Heart right ventricle (tissue), 16 donors: Measurements from ENCODE around the gene ATCAY. TPM values are rescaled to one million over a fixed set of nuclear protein-coding genes. Genes with fewer than 3 reads are reported as not detected.

Experiments
- ATAC-seq, 8 donors: fragments of 200-7000 bp; cut with Tn5 transposase; one replicate each; pipeline ENCODE4 v1.9.1; 2020; ENCODE audit warnings: mild to moderate bottlenecking in 8 of 8, moderate library complexity in 8 of 8, moderate number of reproducible peaks in 1 of 8
- DNase-seq, 2 donors: peaks; one replicate each; pipeline ENCODE4 v3.0.0-alpha.2; 2020
- H3K27ac ChIP-seq, 10 donors: fragments of 200-600 bp; sonication (generic) in 2 of 10; one replicate each; pipeline versions ENCODE4 v1.5.0 to v1.8.0; 2020 to 2022; ENCODE audit warnings: mild to moderate bottlenecking in 3 of 10
- H3K27me3 ChIP-seq, 7 donors: fragments of 200-600 bp; one replicate each; pipeline ENCODE4 v1.8.0; 2021 to 2022; ENCODE audit warnings: mild to moderate bottlenecking in 2 of 7
- H3K36me3 ChIP-seq, 9 donors: fragments of 200-600 bp; sonication (generic) in 1 of 9; one replicate each; pipeline versions ENCODE4 v1.5.0 to v1.8.0; 2020 to 2022; ENCODE audit warnings: mild to moderate bottlenecking in 2 of 9
- H3K4me1 ChIP-seq, 9 donors: fragments of 200-600 bp; sonication (generic) in 1 of 9; one replicate each; pipeline versions ENCODE4 v1.5.0 to v1.8.0; 2020 to 2022; ENCODE audit warnings: mild to moderate bottlenecking in 4 of 9
- H3K4me3 ChIP-seq, 10 donors: fragments of 200-600 bp; sonication (generic) in 2 of 10; one replicate each; pipeline versions ENCODE4 v1.5.0 to v1.8.0; 2020 to 2022; ENCODE audit warnings: mild to moderate bottlenecking in 7 of 10, moderate library complexity in 2 of 10
- H3K9me3 ChIP-seq, 11 donors: fragments of 200-600 bp in 10 of 11; sonication (generic) in 2 of 11; one replicate each; pipeline versions ENCODE4 v1.5.0 to v1.8.0; 2013 to 2022; ENCODE audit warnings: mild to moderate bottlenecking in 2 of 11, control low read depth in 1 of 11, moderate library complexity in 1 of 11
- WGBS, 2 donors: extraction: QIAGEN DNeasy Blood & Tissue Kit; methylation state at CpG; one replicate each; pipeline ENCODE4 v1.1.7; 2013; ENCODE audit warnings: inconsistent platforms in 1 of 2; 5-methylcytosine and 5-hydroxymethylcytosine counted together
- intact Hi-C, 10 donors: fragments of 100-400 bp; cut with DNase I; formaldehyde crosslinking; loops; one replicate each; pipeline versions ENCODE4 v1.11.1 to v1.14.2; 2022
- polyA plus RNA-seq, 2 donors: library from polyadenylated mRNA; stranded (reverse); fragments of 200-250 nt; gene quantifications; one replicate each; pipeline ENCODE4 v1.2.3, GENCODE V29; 2013
- total RNA-seq, 10 donors: library from RNA; stranded (reverse); fragmentation: NEBNext Ultra II Directional in 3 of 10; extraction: Animal tissue kit (Norgen Biotek cat#: 25700) in 3 of 10; gene quantifications; one replicate each; pipeline versions ENCODE4 v1.2.1 to v1.2.4, GENCODE V29; 2021 to 2023
- TF ChIP-seq, protein P1 (sequence below), 9 donors: fragments of 200-600 bp; sonication (generic) in 2 of 9; IDR thresholded peaks; one replicate each; pipeline versions ENCODE4 v1.5.0 to v1.8.0; 2021 to 2022; ENCODE audit warnings: antibody characterized with exemption in 9 of 9, mild to moderate bottlenecking in 5 of 9, moderate library complexity in 1 of 9
- donor health status: Arrhythmogenic right ventricular cardiomyopathy.
- donor health status: ischemic (EF 13 %, LVEDD 7.1; RV severe dilation, severe dysfunction).
- donor health status: healthy with polysubstance abuse.
- donor health status: DM: no; HTN: yes; CAD: no.
- donor health status: DM: no; HTN: no; CAD: no.
- donor health status: ischemic (EF 25% LVEDD 6.9; RV normal size, moderate dysfunction).
- donor health status: ischemic (EF 25% LVEDD 5.7; RV mildly dilated, moderate dysfunction).
- donor health status: healthy.
- donor health status: DM: yes; HTN: yes; CAD: no.
- donor health status: Ischemic cardiomyopathy.
- donor health status: ischemic (EF 35%, LVEDD 5.7; RV mildly dilated, moderate dysfunction).
- donor health status: nonischemic (EF 11% LVEDD 7.7; RV severe dilation, severe dysfunction).
- donor health status: DM: yes; HTN: yes; CAD: no.
- donor health status: PGD.
- donor health status: ischemic (EF 29% LVEDD 5.4; RV normal size, mild dysfunction).
- donor health status: nonischemic (EF 23%, LVEDD 6.1; RV moderate dilation, normal function).

The ATCAY gene
- total and polyA plus RNA-seq, 12 donors = not detected

DNA sequence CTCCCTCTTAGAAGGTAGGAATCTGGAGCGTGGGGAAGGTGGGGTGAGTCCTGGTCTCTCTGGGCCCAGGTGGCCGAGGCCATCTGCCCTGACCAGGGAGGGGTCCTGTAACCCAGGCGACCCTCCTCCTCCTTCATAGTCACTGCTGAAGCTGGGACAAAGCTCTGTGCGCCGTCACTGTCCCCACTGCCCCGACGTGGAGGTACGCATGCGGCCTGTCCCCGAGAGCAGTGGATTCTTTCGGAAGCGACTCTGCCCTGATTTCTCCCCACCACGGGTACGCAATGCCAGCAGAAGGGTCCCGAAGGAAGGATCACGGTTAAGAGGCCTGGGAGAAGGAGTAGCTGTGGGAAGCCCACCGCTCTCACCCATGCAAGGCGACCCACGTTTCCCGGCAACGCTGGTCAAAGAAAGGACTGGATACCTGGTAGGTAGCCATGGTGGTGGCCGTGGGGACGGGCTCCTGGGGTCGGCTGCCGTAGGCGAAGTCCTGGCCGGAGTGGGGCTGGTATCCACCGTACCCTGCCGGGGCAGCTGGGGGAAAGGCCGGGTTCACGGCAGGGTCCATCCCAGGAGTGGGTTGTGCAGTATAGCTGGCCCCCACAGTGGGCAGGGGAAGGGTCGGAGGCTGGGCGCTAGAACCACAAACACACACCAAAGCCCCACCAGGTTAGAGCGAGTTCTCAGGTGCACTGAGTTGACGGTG, 46.0 kb upstream of the ATCAY start:
- DNase-seq = no peak
- 88% methylated on average over 35 of the region's 35 CpGs for WGBS, 2 donors
- TF ChIP-seq, protein P1, sequence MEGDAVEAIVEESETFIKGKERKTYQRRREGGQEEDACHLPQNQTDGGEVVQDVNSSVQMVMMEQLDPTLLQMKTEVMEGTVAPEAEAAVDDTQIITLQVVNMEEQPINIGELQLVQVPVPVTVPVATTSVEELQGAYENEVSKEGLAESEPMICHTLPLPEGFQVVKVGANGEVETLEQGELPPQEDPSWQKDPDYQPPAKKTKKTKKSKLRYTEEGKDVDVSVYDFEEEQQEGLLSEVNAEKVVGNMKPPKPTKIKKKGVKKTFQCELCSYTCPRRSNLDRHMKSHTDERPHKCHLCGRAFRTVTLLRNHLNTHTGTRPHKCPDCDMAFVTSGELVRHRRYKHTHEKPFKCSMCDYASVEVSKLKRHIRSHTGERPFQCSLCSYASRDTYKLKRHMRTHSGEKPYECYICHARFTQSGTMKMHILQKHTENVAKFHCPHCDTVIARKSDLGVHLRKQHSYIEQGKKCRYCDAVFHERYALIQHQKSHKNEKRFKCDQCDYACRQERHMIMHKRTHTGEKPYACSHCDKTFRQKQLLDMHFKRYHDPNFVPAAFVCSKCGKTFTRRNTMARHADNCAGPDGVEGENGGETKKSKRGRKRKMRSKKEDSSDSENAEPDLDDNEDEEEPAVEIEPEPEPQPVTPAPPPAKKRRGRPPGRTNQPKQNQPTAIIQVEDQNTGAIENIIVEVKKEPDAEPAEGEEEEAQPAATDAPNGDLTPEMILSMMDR (IDR thresholded peaks at IDR 0.05) = no peak
- Histone ChIP-seq H3K27me3 (peaks cover 4 to 52% (median 38%) of the 10 kb centered on the region in 7 donors), H3K36me3 (no peaks in the 10 kb centered on the region), H3K4me3 (no peak overlapping the region), H3K27ac (no peak overlapping the region), H3K4me1 (no peaks in the 10 kb centered on the region), H3K9me3 (peaks cover 0 to 4% (median 0%) of the 10 kb centered on the region in 11 donors)
- no peak for ATAC-seq
- intact Hi-C loops = no loop called here

DNA sequence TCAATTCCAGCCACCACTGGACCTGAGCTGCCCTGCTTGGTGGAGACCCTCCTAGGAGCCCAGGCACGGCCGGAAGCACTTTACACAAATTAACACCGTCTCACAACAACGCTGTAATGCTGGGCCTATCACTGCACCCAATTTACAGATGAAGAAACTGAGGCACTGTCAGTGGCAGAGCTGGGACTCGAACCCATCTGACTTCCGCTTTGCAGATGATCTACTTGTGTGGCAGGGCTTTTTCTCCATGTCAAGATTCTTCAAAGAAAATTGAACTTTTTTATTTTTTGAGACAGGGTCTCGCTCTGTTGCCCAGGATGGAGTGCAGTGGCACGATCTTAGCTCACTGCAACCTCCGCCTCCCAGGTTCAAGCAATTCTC, 45.4 kb upstream of the ATCAY start:
- 89% methylated on average over 9 of the region's 9 CpGs for WGBS, 2 donors
- Histone ChIP-seq H3K9me3 (peaks cover 0 to 4% (median 0%) of the 10 kb centered on the region in 11 donors), H3K36me3 (no peaks in the 10 kb centered on the region), H3K4me3 (no peak overlapping the region), H3K27me3 (peaks cover 4 to 47% (median 36%) of the 10 kb centered on the region in 7 donors), H3K4me1 (no peaks in the 10 kb centered on the region), H3K27ac (no peak overlapping the region)
- intact Hi-C loops = no loop called here
- ATAC-seq (no peak), DNase-seq (no peak)
- TF ChIP-seq, protein P1 (IDR thresholded peaks at IDR 0.05) = no peak

DNA sequence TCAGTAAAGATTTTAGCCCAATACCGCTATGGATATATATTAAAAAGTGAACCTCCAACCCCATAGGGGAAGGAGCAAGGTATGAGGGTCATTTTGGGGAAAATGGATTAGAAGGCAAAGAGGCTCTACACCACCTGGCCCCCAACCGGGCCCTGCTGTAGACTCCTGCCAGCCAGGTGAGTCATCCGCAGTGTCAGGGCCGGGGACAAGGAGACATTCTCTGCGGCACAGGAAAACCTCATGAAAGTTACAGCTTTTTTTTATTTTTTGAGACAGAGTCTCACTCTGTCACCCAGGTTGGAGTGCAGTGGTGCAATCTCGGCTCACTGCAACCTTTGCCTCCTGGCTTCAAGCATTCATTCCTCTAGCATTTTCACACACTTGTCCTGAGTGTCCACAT, 43.6 kb upstream of the ATCAY start:
- 93 to 96% methylated on average over 6 of the region's 6 CpGs for WGBS, 2 donors
- Histone ChIP-seq H3K9me3 (peaks cover 0 to 4% (median 0%) of the 10 kb centered on the region in 11 donors), H3K4me3 (no peak overlapping the region), H3K27me3 (peaks cover 0 to 32% (median 18%) of the 10 kb centered on the region in 7 donors), H3K4me1 (no peaks in the 10 kb centered on the region), H3K27ac (no peak overlapping the region), H3K36me3 (no peaks in the 10 kb centered on the region)
- ATAC-seq (no peak), DNase-seq (no peak)
- TF ChIP-seq, protein P1 (IDR thresholded peaks at IDR 0.05) = no peak
- intact Hi-C loops = no loop called here

DNA sequence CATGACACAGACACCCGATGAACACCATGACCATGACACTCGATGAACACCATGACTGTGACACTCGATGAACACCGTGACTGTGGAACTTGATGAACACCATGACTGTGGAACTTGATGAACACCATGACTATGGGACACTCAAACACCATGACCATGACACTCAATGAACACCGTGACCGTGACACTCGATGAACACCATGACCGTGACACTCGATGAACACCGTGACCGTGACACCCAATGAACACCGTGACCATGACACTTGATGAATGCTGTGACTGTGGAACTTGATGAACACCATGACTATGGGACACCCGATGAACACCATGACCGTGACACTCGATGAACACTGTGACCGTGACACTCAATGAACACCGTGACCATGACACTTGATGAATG, 43.2 kb upstream of the ATCAY start:
- Histone ChIP-seq H3K9me3 (peaks cover 0 to 4% (median 0%) of the 10 kb centered on the region in 11 donors), H3K4me1 (no peaks in the 10 kb centered on the region), H3K36me3 (no peaks in the 10 kb centered on the region), H3K27ac (no peak overlapping the region), H3K4me3 (no peak overlapping the region), H3K27me3 (peaks cover 0 to 28% (median 15%) of the 10 kb centered on the region in 7 donors)
- intact Hi-C loops = no loop called here
- DNase-seq (no peak), ATAC-seq (no peak)
- 96% methylated on average over 17 of the region's 17 CpGs for WGBS, 2 donors
- TF ChIP-seq, protein P1 (IDR thresholded peaks at IDR 0.05) = no peak
